Esophagus muscularis mucosa (tissue), 4 donors: ENCODE data around the gene DNAJC1.

ENCODE experiments used
- EP300 ChIP-seq: sonication (generic); formaldehyde crosslinking; IDR thresholded peaks from one replicate; pipeline ENCODE4 v1.6.1; 2017; ENCODE audit warnings: antibody characterized with exemption
- POLR2A ChIP-seq: fragments of 450-650 bp; IDR thresholded peaks from one replicate; pipeline ENCODE4 v1.6.1; 2017; ENCODE audit warnings: antibody characterized with exemption, moderate library complexity, mild to moderate bottlenecking, low read depth
- POLR2AphosphoS5 ChIP-seq, 2 donors: sonication (generic); formaldehyde crosslinking; IDR thresholded peaks; one replicate each; pipeline ENCODE4 v1.6.1; 2017; ENCODE audit warnings: antibody characterized with exemption in 2 of 2
- TF ChIP-seq, protein P1 (sequence below), 3 experiments: fragments of 200-600 bp in 2 of 3; fragments of 450-650 bp in 1 of 3; sonication (generic) in 2 of 3; IDR thresholded peaks; one replicate each; pipeline ENCODE4 v1.5.1; 2017 to 2019; ENCODE audit warnings: antibody characterized with exemption in 3 of 3, mild to moderate bottlenecking in 2 of 3, moderate library complexity in 1 of 3

DNA sequence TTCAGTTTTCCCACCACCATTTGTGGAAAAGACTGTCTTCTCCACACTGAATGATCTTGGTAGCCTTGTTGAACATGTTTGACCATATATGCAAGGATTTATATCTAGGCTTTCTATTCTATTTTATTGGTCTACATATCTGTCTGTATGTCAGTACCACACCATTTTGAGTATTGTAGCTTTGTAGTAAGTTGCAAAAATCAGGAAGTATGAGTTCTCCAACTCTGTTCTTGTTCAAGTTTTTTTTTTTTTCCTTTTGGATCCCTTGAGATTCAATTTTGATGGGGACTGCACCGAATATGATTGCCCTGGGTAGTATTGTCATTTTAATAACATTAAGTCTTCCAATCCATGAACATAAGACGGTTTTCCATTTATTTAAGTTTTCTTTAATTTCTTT, 176.8 kb downstream of the DNAJC1 start:
- TF ChIP-seq, protein P1, sequence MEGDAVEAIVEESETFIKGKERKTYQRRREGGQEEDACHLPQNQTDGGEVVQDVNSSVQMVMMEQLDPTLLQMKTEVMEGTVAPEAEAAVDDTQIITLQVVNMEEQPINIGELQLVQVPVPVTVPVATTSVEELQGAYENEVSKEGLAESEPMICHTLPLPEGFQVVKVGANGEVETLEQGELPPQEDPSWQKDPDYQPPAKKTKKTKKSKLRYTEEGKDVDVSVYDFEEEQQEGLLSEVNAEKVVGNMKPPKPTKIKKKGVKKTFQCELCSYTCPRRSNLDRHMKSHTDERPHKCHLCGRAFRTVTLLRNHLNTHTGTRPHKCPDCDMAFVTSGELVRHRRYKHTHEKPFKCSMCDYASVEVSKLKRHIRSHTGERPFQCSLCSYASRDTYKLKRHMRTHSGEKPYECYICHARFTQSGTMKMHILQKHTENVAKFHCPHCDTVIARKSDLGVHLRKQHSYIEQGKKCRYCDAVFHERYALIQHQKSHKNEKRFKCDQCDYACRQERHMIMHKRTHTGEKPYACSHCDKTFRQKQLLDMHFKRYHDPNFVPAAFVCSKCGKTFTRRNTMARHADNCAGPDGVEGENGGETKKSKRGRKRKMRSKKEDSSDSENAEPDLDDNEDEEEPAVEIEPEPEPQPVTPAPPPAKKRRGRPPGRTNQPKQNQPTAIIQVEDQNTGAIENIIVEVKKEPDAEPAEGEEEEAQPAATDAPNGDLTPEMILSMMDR (IDR thresholded peaks at IDR 0.05): no peak
- no peak for TF ChIP-seq POLR2A
- TF ChIP-seq EP300: no peak
- no peak for TF ChIP-seq POLR2AphosphoS5 (IDR thresholded peaks at IDR 0.05)
